ENCODE results near the gene ZNF385B.
A peak's percentile ranks its signal among the peaks of the same experiment; 100 is the strongest.

Gene ZNF385B

GRCh38 chr2:179442206-179442605, 419.2 kb downstream of the ZNF385B start:
- Histone ChIP-seq H3K27ac (no peak overlapping the region), H3K27me3 (ENCODE audit: control insufficient read depth, insufficient read depth, low read length) (no peaks in the 10 kb centered on the region), H3K79me2 (no peaks in the 10 kb centered on the region), H3K4me2 (ENCODE audit: low read length) (no peak overlapping the region), H3K9ac (no peak overlapping the region), H2AFZ (no peak overlapping the region), H3K9me3 (ENCODE audit: control insufficient read depth, low read length) (no peaks in the 10 kb centered on the region), H3K36me3 (ENCODE audit: control insufficient read depth, insufficient read depth, low read length) (no peaks in the 10 kb centered on the region), H3K4me1 (no peaks in the 10 kb centered on the region), H3K4me3 (ENCODE audit: low read depth, low read length) (no peak overlapping the region)
- TF ChIP-seq CTCF (IDR thresholded peaks at IDR 0.05) = no peak

DNA sequence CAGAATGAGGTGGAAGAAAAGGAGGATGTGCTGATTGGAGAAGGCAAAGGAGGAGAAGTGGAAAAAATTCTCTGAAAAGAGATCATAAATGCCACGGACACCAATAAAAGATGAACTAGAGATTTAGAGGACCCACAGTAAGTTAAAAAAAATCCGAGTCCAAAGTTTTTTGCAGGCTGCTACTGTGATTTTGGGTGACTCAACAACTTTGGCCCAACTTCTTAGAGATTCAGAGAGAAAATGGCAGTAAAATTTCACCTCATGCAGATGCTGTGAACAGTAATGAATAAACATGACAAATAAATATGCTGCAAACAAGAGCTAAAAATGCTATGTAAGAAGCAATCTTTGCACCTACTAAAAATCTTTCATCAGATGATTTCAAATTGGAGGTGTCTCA, 419.9 kb downstream of the ZNF385B start:
- Histone ChIP-seq H3K36me3 (ENCODE audit: control insufficient read depth, insufficient read depth, low read length) (no peaks in the 10 kb centered on the region), H3K27ac (no peak overlapping the region), H3K4me3 (ENCODE audit: low read depth, low read length) (no peak overlapping the region), H3K9ac (no peak overlapping the region), H3K9me3 (ENCODE audit: control insufficient read depth, low read length) (no peaks in the 10 kb centered on the region), H3K79me2 (no peaks in the 10 kb centered on the region), H3K27me3 (ENCODE audit: control insufficient read depth, insufficient read depth, low read length) (no peaks in the 10 kb centered on the region), H3K4me2 (ENCODE audit: low read length) (no peak overlapping the region), H2AFZ (no peak overlapping the region), H3K4me1 (no peaks in the 10 kb centered on the region)
- TF ChIP-seq CTCF (IDR thresholded peaks at IDR 0.05) = no peak

GRCh38 chr2:179440642-179441251, 420.7 kb downstream of the ZNF385B start:
- TF ChIP-seq CTCF (IDR thresholded peaks at IDR 0.05) = peak; percentile 70

GRCh38 chr2:179438654-179439053, 422.8 kb downstream of the ZNF385B start:
- H3K36me3 ChIP-seq (ENCODE audit: control insufficient read depth, insufficient read depth, low read length) = no peaks in the 10 kb centered on the region
- no peak overlapping the region for H3K9ac ChIP-seq
- H3K4me3 ChIP-seq (ENCODE audit: low read depth, low read length) = no peak overlapping the region
- H3K27ac ChIP-seq = no peak overlapping the region
- H3K4me2 ChIP-seq (ENCODE audit: low read length) = no peak overlapping the region
- H3K27me3 ChIP-seq (ENCODE audit: control insufficient read depth, insufficient read depth, low read length) = no peaks in the 10 kb centered on the region
- H3K79me2 ChIP-seq = no peaks in the 10 kb centered on the region
- no peaks in the 10 kb centered on the region for H3K4me1 ChIP-seq
- no peaks in the 10 kb centered on the region for H3K9me3 ChIP-seq (ENCODE audit: control insufficient read depth, low read length)
- H2AFZ ChIP-seq = no peak overlapping the region
- no peak for TF ChIP-seq CTCF (IDR thresholded peaks at IDR 0.05)

More at GRCh38 chr2:179440642-179441251, 420.7 kb downstream of the ZNF385B start:
- no peaks in the 10 kb centered on the region for H3K36me3 ChIP-seq (ENCODE audit: control insufficient read depth, insufficient read depth, low read length)
- no peaks in the 10 kb centered on the region for H3K27me3 ChIP-seq (ENCODE audit: control insufficient read depth, insufficient read depth, low read length)
- no peak overlapping the region for H3K4me2 ChIP-seq (ENCODE audit: low read length)
- H3K9ac ChIP-seq = no peak overlapping the region
- H3K9me3 ChIP-seq (ENCODE audit: control insufficient read depth, low read length) = no peaks in the 10 kb centered on the region
- no peak overlapping the region for H3K27ac ChIP-seq
- no peaks in the 10 kb centered on the region for H3K4me1 ChIP-seq
- no peak overlapping the region for H2AFZ ChIP-seq
- H3K79me2 ChIP-seq = no peaks in the 10 kb centered on the region
- no peak overlapping the region for H3K4me3 ChIP-seq (ENCODE audit: low read depth, low read length)

DNA sequence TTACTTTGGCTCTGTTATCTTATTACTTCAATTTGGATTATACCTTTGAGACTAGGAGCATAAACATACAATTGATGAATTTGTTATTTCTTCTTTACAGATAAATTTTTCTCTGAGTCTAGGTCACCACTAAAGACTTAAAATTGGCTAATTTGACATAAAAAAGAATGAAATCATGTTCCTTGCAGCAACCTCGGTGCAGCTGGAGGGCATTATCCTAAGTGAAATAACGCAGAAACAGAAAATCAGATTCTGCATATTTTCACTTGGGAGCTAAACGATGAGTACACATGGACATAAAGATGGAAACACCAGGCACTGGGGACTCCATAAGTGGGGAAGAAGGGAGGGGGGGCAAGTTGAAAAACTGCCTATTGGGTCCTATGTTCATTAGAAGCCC, 424.0 kb downstream of the ZNF385B start:
- Histone ChIP-seq H2AFZ (no peak overlapping the region), H3K27me3 (ENCODE audit: control insufficient read depth, insufficient read depth, low read length) (no peaks in the 10 kb centered on the region), H3K9me3 (ENCODE audit: control insufficient read depth, low read length) (no peaks in the 10 kb centered on the region), H3K4me3 (ENCODE audit: low read depth, low read length) (no peak overlapping the region), H3K9ac (no peak overlapping the region), H3K36me3 (ENCODE audit: control insufficient read depth, insufficient read depth, low read length) (no peaks in the 10 kb centered on the region), H3K27ac (no peak overlapping the region), H3K4me1 (no peaks in the 10 kb centered on the region), H3K79me2 (no peaks in the 10 kb centered on the region), H3K4me2 (ENCODE audit: low read length) (no peak overlapping the region)
- no peak for TF ChIP-seq CTCF (IDR thresholded peaks at IDR 0.05)
